HepG2 (cell line): Measurements from ENCODE around the gene L3MBTL1. TPM values are rescaled to one million over a fixed set of nuclear protein-coding genes. Genes with fewer than 3 reads are reported as not detected.
A peak's percentile ranks its signal among the peaks of the same experiment; 100 is the strongest.

Source experiments
- ATRX ChIP-seq: sonication (generic); formaldehyde crosslinking; IDR thresholded peaks from 2 replicates; pipeline ENCODE4 v1.4.0; 2020; ENCODE audit warnings: missing genetic modification reagents, borderline replicate concordance
- CCDC6 ChIP-seq: sonication (generic); formaldehyde crosslinking; IDR thresholded peaks from 2 replicates; pipeline ENCODE4 v1.8.1; 2022; ENCODE audit warnings: mild to moderate bottlenecking, missing genetic modification reagents, moderate library complexity
- CSRNP1 ChIP-seq: sonication (generic); formaldehyde crosslinking; IDR thresholded peaks from 2 replicates; pipeline ENCODE4 v1.8.1; 2023; ENCODE audit warnings: mild to moderate bottlenecking, missing genetic modification reagents
- FIP1L1 ChIP-seq: fragments of 200-400 bp; formaldehyde crosslinking; IDR thresholded peaks from 2 replicates; pipeline ENCODE4 v1.6.1; 2018; ENCODE audit warnings: low read depth, mild to moderate bottlenecking, low read length, moderate library complexity, borderline replicate concordance; ENCODE audit not compliant: insufficient read depth
- FLYWCH1 ChIP-seq: sonication (generic); formaldehyde crosslinking; IDR thresholded peaks from 2 replicates; pipeline ENCODE4 v1.8.1; 2023; ENCODE audit warnings: mild to moderate bottlenecking, missing genetic modification reagents
- HDAC1 ChIP-seq: sonication (generic); formaldehyde crosslinking; IDR thresholded peaks from 2 replicates; pipeline ENCODE4 v1.5.1; 2020; ENCODE audit warnings: mild to moderate bottlenecking, missing genetic modification reagents
- HDAC2 ChIP-seq: sonication (generic); formaldehyde crosslinking; IDR thresholded peaks from 2 replicates; pipeline ENCODE4 v1.4.0; 2020; ENCODE audit warnings: missing genetic modification reagents
- HES4 ChIP-seq: sonication (generic); formaldehyde crosslinking; IDR thresholded peaks from 2 replicates; pipeline ENCODE4 v1.9.0; 2021; ENCODE audit warnings: mild to moderate bottlenecking, missing genetic modification reagents, borderline replicate concordance
- HNRNPLL ChIP-seq: fragments of 200-400 bp; formaldehyde crosslinking; IDR thresholded peaks from 2 replicates; pipeline ENCODE4 v1.6.1; 2017; ENCODE audit warnings: mild to moderate bottlenecking, low read depth, low read length; ENCODE audit not compliant: poor library complexity, severe bottlenecking
- NR0B2 ChIP-seq: sonication (generic); formaldehyde crosslinking; IDR thresholded peaks from 2 replicates; pipeline ENCODE4 v1.4.0; 2020; ENCODE audit warnings: mild to moderate bottlenecking, missing genetic modification reagents
- RARA ChIP-seq: IDR thresholded peaks from 2 replicates; pipeline ENCODE4 v1.6.1; 2016; ENCODE audit warnings: missing genetic modification reagents, missing compliant biosample characterization
- SMARCC2 ChIP-seq: fragments of 450-650 bp; IDR thresholded peaks from 2 replicates; pipeline ENCODE4 v1.6.1; 2017; ENCODE audit warnings: antibody characterized with exemption, mild to moderate bottlenecking
- SOX6 ChIP-seq, 2 experiments: fragments of 450-650 bp in 1 of 2; sonication (generic) in 1 of 2; formaldehyde crosslinking in 1 of 2; IDR thresholded peaks; 2 replicates each; pipeline versions ENCODE4 v1.4.0 to v1.6.1; 2017 to 2020; ENCODE audit warnings: antibody characterized with exemption in 1 of 2, mild to moderate bottlenecking in 1 of 2, missing genetic modification reagents in 1 of 2
- TEAD3 ChIP-seq: optimal IDR thresholded peaks from 2 replicates; pipeline ENCODE3; 2016; ENCODE audit warnings: borderline replicate concordance
- XBP1 ChIP-seq: sonication (generic); formaldehyde crosslinking; IDR thresholded peaks from 2 replicates; pipeline ENCODE4 v1.5.0; 2020; ENCODE audit warnings: missing genetic modification reagents
- XRCC5 ChIP-seq: fragments of 200-400 bp; formaldehyde crosslinking; optimal IDR thresholded peaks from 2 replicates; pipeline ENCODE3; 2017; ENCODE audit warnings: mild to moderate bottlenecking, low read length
- ZBTB42 ChIP-seq: sonication (generic); formaldehyde crosslinking; IDR thresholded peaks from 2 replicates; pipeline ENCODE4 v1.5.0; 2020; ENCODE audit warnings: mild to moderate bottlenecking, missing genetic modification reagents
- ZMYM4 ChIP-seq: sonication (generic); formaldehyde crosslinking; IDR thresholded peaks from 2 replicates; pipeline ENCODE4 v1.8.1; 2023; ENCODE audit warnings: mild to moderate bottlenecking, missing genetic modification reagents
- ZNF138 ChIP-seq: sonication (generic); formaldehyde crosslinking; IDR thresholded peaks from 2 replicates; pipeline ENCODE4 v1.5.0; 2020; ENCODE audit warnings: mild to moderate bottlenecking, low read depth, missing genetic modification reagents
- ZNF143 ChIP-seq: sonication (generic); formaldehyde crosslinking; IDR thresholded peaks from 2 replicates; pipeline ENCODE4 v1.4.0; 2020; ENCODE audit warnings: missing genetic modification reagents
- ZNF180 ChIP-seq: sonication (generic); formaldehyde crosslinking; IDR thresholded peaks from 2 replicates; pipeline ENCODE4 v1.4.0; 2020; ENCODE audit warnings: low read depth, missing genetic modification reagents, borderline replicate concordance
- ZNF354B ChIP-seq: sonication (generic); formaldehyde crosslinking; IDR thresholded peaks from 2 replicates; pipeline ENCODE4 v1.8.0; 2022; ENCODE audit warnings: mild to moderate bottlenecking, missing genetic modification reagents
- ZNF558 ChIP-seq: sonication (generic); formaldehyde crosslinking; IDR thresholded peaks from 2 replicates; pipeline ENCODE4 v1.9.0; 2022; ENCODE audit warnings: mild to moderate bottlenecking, missing genetic modification reagents, borderline replicate concordance
- ZNF607 ChIP-seq: sonication (generic); formaldehyde crosslinking; IDR thresholded peaks from 2 replicates; pipeline ENCODE4 v1.5.1; 2020; ENCODE audit warnings: missing genetic modification reagents, mild to moderate bottlenecking, borderline replicate concordance
- ZSCAN9 ChIP-seq: IDR thresholded peaks from 2 replicates; pipeline ENCODE4 v1.6.1; 2016; ENCODE audit warnings: borderline replicate concordance
- polyA plus RNA-seq, 8 experiments: library from polyadenylated mRNA; depleted of rRNA in 3 of 8; stranded (reverse) in 7 of 8; unstranded in 1 of 8; fragments of >200 nt; fragmentation: Illumina TruSeq in 4 of 8; extraction: Trizol in 4 of 8; gene quantifications; 2 replicates each; pipeline versions ENCODE4 v1.2.1 to v1.2.3, GENCODE V29; 2011 to 2016; ENCODE audit warnings: low read depth in 4 of 8, missing spikeins in 1 of 8, mixed read lengths in 1 of 8; ENCODE audit not compliant: insufficient read depth in 1 of 8
- total RNA-seq, 5 experiments: library from RNA; depleted of rRNA; stranded (reverse); fragments of >200 nt; fragmentation: Illumina TruSeq; extraction: Trizol; gene quantifications; 2 replicates each; pipeline ENCODE4 v1.2.3, GENCODE V29; 2016; ENCODE audit warnings: low read depth in 1 of 5
- TF ChIP-seq, protein P1 (sequence below): sonication (generic); formaldehyde crosslinking; IDR thresholded peaks from 2 replicates; pipeline ENCODE4 v1.4.0; 2020; ENCODE audit warnings: missing genetic modification reagents, mild to moderate bottlenecking, borderline replicate concordance

The L3MBTL1 gene
- total and polyA plus RNA-seq, 2 of the 13 experiments (the other 11 are each of a cell fraction or from before 2014, with no cell fraction given): 9.0 to 17.8 TPM

DNA sequence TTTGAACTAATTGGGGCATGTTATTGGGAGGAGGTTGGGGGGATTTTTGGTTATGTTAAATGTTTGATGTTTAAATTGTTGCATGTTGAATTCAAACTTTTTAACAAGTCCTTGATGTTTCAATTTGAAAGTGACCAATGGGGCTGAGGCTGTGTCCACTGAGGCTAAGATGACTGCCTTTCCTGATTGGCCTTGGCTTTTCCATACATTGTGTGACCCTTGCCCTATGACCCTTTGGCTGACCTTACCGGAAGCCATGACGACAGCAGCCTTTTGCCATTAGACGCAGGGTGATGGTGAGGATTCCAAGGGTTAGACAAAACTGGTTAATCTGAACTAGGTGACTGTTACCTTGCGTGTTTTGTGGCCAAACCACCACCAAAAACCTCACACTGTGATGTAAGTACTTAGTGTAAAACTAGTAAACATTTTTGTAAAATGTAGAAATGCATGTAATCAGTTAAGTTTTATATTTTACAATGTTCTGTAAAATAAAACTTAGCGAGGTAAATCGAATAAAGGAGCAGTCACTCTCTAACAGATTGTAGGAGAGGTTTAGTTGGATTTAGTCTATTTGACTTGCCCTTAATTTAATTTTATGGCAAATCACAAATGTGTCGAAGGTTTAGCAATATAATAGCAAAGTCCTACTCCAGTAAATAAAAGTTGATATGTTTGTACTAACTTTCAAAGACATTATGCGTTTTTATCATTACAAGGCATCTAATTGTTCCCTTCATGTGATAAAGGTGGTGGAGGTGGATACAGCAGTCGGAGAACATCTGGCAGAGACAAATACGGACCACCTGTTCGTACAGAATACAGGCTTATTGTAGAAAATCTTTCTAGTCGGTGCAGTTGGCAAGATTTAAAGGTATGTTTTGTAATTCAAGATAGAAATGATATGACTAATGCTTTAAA lies 48.2 kb upstream of the L3MBTL1 start (continued):
- TF ChIP-seq HES4 (CRISPR knock-in tag): no peak
- no peak for TF ChIP-seq ZNF607
- TF ChIP-seq ATRX: no peak
- no peak for TF ChIP-seq FIP1L1
- no peak for TF ChIP-seq XBP1 (CRISPR knock-in tag)
- no peak for TF ChIP-seq SOX6 (IDR thresholded peaks at IDR 0.05)
- TF ChIP-seq SOX6 (CRISPR knock-in tag; IDR thresholded peaks at IDR 0.05): no peak
- TF ChIP-seq RARA (CRISPR knock-in tag): peak; percentile 83
- TF ChIP-seq XRCC5: no peak
- TF ChIP-seq SMARCC2: no peak
- TF ChIP-seq ZNF354B: no peak
- no peak for TF ChIP-seq ZNF143 (CRISPR knock-in tag)
- TF ChIP-seq ZNF180: no peak
- TF ChIP-seq HNRNPLL: no peak
- TF ChIP-seq ZBTB42: no peak
- TF ChIP-seq, protein P1, sequence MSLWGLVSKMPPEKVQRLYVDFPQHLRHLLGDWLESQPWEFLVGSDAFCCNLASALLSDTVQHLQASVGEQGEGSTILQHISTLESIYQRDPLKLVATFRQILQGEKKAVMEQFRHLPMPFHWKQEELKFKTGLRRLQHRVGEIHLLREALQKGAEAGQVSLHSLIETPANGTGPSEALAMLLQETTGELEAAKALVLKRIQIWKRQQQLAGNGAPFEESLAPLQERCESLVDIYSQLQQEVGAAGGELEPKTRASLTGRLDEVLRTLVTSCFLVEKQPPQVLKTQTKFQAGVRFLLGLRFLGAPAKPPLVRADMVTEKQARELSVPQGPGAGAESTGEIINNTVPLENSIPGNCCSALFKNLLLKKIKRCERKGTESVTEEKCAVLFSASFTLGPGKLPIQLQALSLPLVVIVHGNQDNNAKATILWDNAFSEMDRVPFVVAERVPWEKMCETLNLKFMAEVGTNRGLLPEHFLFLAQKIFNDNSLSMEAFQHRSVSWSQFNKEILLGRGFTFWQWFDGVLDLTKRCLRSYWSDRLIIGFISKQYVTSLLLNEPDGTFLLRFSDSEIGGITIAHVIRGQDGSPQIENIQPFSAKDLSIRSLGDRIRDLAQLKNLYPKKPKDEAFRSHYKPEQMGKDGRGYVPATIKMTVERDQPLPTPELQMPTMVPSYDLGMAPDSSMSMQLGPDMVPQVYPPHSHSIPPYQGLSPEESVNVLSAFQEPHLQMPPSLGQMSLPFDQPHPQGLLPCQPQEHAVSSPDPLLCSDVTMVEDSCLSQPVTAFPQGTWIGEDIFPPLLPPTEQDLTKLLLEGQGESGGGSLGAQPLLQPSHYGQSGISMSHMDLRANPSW: no peak
- no peak for TF ChIP-seq ZSCAN9 (CRISPR knock-in tag)
- 0 out of 2 replicates have a peak, but pooled peaks have one; percentile 46 for TF ChIP-seq HDAC2
- no peak for TF ChIP-seq ZNF558 (CRISPR knock-in tag)
- TF ChIP-seq CCDC6: no peak
- peak; percentile 49; the same call in 1 of the 2 replicates for TF ChIP-seq ZMYM4 (CRISPR knock-in tag)
- TF ChIP-seq HDAC1 (CRISPR knock-in tag): peak; percentile 54; the same call in 1 of the 2 replicates
- TF ChIP-seq NR0B2 (CRISPR knock-in tag): no peak
- TF ChIP-seq ZNF138 (CRISPR knock-in tag): no peak
- no peak for TF ChIP-seq FLYWCH1 (CRISPR knock-in tag)
- peak; percentile 73 for TF ChIP-seq TEAD3 (CRISPR knock-in tag)
- no peak for TF ChIP-seq CSRNP1 (CRISPR knock-in tag)
